UCSD-AML1 (cell line): ENCODE data around the gene CCDC85C.

Source experiments
- DNase-seq: peaks from one replicate; lab custom pipeline; 2025; ENCODE audit not compliant: unreplicated experiment; lab: John Stamatoyannopoulos, UW

Gene CCDC85C

DNA sequence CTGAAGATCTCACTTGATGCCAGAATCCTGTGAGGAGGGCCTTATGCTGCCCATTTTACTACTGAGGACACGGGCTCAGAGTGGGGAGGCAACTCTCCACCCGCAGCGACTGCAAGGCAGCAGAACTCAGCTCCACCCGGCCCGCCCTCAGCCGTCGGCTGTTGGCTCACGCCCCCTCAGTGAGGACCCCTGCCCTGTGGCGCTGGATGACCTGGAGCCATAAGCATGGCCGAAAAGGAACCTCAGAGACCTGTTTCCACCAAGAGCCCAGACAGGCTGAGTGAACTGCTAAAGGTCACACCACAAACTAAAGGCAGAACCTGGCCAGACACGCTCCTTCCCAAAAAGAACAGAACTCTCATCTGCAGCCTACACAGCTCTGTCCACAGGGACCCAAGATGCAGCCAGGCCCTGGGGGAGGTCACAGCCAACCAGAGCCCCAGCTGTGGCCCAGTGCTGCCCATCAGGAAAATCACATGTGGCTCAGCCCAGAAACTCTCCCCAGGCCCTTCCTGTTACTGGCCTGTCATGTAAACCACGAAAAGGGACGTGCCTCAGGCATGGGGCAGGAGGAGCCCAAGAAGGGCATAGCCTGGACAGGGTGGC lies 90.0 kb downstream of the CCDC85C start:
- no peak for DNase-seq

DNA sequence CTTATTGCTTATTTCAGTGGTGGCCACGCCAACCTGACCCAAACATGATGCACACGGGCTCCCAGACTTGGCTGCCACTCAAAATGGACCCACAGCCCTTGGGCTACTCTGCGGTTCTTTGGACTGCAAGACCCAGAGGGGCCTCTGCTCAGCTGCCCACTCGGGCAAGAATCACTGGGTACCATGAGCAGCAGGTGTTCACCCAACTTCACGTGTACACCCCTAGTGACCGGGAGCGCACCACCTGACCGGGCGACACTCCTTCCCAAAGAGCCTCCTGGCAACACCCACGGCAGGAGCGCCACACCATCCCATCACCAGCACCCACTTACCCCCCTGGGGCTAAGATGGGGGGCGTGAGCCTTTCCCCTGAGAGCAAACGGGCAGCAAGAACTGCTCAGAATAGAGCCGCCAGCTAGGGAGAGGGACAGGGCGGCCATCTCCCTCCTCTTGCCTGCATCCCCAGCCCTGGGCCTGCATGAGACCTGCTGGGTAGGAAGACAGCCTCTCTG lies 90.8 kb downstream of the CCDC85C start:
- no peak for DNase-seq

DNA sequence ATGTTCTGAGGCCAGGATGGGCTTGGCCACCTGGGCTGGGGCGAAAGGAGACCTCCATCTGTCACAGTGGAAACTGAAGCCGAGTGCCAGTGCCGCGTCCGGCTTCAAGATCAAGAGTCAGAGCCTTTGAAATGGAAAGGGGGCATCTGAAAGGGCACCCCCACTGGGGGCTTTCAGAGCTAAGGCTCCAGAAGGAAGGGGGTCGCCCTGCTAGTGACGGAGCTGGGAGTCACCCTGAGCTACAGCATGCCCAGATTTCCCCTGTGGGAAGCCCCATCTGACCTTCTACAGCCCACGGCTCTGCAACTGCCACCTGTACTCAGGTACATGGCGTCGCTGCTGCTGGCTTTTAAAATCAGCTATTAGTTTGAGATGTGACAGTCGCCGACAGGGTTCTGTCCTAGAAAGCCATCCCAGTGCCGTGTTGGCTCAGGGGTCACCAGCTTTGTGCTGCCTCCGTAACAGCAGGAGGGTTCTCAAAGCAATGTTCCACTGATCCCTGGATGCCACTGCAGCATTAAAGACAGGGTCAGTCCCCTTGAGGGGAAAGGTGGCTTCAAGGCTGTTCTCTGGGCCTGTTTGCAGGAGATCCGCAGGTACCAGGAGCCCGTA lies 91.3 kb downstream of the CCDC85C start:
- DNase-seq = no peak

DNA sequence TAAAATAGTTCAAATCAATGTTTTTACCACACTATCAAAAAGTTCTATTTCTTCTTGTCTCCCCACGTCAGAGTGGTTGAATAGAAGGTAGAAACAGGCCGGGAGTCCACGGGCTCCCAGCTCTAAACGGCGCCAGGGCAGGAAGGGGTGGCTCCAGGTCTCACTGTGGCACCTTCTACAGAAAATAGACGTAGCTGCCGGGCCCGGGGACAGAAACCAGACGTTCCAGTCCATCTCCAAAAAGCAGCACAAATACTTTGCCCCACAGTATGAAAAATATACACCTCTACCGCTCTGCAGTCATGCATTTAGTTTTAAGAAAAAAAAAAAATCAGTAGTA lies 91.9 kb downstream of the CCDC85C start:
- DNase-seq = no peak

DNA sequence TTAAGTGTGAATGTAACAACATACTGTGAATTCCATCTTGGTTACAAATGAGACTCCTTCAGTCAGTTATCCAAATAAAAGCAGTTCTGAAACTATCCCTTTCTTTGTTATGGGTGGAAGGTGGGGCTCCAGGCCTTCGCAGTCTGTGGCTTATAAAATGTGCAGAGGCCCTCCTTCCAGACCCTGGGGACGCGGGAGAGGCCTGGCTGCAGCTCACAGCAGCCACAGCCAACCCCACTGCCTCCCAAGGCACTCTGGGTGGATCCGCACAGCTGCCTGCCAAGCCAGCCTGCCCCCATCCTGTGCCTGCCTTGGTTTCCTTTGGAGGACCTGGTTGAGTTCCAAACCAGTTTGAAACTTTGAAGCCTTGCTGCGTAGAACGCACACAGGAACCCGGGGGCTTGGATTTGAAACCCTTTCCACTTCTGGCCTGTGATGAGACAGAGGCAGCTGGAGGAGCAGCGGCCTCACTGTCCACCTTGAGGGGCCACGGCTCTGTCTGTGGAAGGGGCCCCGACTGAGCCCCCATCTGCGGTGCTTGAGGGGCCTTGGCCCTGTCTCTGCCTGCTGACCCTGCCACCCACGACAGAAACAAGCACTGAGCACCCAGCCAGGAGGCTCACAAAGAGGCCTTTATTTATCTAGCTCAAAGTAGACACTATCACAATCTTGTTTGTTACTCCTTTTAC lies 92.4 kb downstream of the CCDC85C start:
- DNase-seq = no peak

DNA sequence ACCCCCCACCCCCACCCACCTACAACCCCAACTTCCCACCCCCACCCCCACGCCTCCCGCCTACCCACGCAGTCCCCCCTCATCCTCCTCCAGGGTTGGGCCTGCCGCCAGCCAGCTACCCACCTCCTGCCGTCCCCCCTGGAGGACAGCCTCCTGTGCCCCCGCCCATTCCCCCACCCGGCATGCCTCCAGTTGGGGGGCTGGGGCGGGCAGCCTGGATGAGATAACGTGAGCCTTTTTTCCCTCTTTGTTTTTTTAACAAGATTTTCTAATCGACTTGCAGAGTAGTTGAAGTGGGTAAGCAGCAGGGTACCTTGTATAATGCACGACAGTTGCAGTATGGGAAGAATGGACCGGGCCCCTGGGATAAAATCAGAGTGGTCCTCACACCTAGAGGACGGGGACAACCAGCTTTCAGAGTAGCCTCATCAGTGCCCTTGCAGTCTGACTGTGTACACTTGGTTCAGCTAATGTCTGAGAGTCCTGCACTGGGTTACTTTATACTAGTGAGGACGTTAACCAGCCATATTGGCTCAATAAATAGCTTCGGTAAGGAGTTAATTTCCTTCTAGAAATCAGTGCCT lies 93.4 kb downstream of the CCDC85C start:
- DNase-seq = no peak

DNA sequence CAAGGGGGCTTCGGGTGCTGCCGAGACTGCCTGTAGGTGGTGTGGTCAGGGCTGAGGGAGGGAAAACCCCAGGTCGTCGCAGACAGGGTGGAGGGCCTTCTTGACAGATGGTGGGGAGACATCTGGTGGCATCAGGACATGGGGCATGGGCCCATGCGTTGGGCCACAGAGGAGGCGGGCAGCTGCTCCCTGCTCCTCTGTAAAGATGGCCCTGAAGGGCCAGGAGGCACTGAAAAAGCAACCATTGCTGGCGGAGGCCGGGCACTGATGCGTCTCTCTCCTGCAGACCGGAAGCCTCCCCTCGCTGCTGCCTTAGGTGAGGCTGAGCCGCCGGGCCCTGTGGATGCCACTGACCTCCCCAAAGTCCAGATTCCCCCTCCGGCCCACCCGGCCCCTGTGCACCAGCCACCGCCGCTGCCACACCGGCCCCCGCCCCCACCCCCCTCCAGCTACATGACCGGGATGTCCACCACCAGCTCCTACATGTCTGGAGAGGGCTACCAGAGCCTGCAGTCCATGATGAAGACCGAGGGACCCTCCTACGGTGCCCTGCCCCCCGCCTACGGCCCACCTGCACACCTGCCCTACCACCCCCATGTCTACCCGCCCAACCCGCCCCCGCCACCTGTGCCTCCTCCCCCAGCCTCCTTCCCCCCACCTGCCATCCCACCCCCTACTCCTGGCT lies 94.0 kb downstream of the CCDC85C start:
- no peak for DNase-seq

DNA sequence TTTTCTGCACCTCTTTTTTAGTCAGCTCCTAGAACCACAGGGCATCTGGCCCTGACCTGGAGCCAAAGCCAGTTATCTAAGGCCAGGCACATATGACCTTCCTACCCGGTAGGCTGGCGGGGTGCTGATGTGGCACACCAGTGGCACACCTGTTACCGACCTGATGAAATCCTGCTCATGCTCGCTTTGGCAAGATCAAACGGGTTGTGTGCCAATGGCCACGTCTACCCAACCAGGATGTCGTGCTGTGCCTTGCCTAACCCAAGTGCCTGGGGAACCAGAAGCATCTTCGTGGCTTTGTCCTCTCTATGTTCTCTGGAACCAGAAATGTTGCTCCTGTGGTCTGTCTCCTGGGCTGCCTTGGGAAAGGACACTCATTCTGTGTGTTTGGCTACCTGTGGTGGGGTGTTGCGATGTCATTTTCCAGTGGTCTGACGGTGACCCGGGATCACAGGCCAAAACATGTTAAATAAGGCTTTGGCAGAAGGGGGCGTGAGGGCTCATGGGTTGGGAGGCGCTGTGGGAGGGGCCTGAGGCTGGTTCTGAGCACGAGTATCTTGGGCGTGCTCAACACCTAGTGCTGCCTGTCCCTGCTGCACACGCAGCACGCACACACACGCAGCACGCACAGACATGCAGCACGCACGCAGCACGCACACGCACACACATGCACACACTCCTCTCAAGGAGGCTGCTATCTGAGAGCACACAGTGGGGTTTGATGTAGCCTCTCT lies 94.9 kb downstream of the CCDC85C start:
- DNase-seq = no peak

DNA sequence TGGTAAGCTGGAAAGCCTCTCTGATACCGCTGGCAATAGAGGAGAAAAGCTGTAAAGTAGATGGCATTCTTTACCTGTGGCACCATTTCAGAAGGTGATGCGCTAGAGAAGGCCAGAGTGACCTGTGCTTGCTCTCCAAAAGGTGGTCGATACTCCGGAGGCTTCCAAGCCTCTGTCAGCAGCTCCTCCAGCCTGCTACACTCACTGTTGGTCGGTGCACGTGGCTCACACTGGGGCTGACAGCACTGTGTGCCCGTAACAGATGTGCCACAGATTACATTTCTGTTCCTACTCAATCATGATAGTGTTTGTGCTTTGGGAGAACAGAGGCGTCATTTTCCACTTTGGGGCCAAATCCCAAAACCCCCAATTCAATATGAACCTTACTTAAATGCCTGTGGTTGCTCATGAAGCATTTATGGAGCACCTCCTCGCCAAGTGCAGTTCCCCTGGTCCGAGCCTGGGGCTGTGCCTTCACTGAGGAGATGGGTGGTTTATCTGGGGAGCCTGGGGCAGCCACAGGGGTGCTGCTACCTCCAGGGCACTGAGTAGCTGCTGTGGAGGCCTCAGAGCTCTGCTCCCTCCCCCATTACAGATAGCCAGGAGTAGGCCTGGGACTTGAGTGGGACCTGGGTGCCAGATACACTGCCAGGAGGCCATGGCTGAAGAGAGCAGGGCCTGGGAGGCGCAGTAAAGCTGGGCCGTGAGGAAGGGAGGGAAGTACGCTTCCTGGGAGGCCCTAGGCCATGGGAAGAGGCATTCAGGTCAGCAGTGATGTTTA lies 96.0 kb downstream of the CCDC85C start:
- DNase-seq = no peak

DNA sequence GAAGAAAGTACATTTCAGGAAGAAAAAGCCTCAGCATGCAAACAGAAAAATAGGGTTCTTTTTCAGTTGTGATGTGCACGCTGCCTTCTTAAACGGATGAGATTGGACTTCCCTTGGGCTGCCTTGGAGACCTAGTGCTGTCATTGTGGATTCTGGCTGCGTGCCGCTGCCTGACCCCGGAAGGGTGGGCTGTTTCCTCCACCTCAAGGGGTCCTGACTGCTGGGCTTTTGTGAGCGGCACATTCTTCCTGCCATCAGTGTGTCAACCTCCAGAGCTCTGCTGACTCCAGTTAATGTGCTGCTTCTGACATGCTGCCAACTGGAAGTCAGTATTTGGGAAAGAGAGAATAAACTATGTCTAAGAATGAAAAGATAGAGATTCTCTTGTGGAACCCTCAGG lies 97.7 kb downstream of the CCDC85C start:
- DNase-seq = no peak

DNA sequence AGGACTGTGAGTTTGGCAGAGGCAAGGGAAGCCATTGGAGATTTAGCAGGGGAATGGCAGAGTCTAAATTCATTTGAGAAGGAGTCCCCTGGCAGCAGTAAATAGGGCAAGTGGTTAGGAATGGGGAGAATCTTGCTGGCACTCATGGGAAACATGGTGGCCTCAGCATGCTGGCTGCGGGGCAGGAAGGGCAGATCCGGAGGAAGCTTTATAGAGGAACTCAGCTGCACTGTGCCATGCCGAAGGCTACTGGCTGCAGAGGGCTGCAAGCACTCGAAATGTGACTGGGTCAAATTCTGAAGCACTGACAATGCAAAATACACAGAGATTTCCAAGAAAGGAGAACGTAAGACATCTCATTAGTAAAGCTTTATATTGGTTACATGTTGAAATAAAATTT lies 98.9 kb downstream of the CCDC85C start:
- no peak for DNase-seq

DNA sequence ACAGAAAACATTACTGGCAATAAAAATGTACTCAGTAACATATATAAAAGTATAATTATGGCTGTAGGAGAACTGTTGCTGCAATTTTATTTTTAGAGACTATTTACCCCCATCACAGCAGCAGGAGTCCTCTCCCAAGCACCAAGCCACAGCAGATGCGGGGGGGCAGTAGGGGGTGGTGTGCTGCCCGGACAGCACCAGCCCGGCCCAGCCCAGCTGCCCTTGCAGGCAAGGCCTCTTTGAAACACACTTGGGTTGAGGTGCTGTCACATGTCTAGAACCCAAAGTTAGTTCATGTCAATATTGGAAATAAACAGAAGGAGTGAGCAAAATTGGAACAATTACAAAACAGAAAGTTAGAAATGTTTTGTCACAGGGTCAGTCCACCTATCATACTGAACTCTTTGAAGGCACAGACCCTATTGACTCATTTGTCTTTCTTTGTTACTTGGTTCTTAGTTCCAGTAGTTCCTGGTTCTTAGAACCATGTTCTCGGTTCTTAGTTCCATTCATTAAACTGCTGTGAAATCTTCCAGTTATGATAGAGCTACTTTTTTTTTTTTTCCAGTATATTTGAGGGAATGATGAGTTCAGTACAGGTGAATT lies 100.1 kb downstream of the CCDC85C start:
- no peak for DNase-seq

DNA sequence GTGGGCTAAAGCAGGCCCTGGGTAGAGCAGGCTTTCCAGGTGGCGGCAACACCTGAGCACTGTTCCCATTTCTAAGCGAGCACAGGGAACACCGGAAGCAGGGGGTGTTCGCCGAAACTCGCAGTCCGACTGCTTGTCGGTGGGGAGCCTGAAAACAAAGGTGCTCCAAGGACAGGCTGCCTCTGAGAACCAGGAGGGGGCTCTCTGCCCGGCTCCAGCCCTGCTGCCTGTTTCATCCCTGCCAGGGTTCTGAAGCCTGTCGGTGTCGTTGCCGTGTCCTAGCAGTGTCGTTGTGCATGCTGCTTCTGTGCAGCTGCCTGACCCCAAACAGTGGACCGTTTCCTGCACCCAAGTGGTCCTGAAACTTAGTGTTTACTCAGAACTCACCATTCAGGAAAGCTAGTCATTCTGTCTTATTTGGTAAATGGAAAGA lies 101.0 kb downstream of the CCDC85C start:
- DNase-seq = no peak

DNA sequence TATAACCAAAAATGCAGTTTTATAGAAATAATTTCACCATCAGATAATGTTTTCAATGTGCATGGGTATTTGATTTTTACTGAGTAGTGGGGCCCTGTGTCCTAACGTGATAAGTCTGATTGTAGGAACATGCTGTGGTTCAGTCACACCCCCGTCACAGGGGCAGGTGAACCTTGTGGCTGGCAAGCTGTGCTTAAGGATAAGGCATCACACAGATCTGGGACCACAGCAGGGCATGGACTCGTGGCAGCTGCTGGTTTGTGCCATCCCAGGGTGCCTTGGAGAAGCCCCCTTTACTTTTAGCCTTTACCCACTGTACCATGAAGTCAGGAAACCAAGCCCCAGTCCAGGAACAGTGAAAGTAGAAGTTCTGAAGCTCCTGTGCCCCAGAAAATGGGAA lies 106.1 kb downstream of the CCDC85C start:
- no peak for DNase-seq

DNA sequence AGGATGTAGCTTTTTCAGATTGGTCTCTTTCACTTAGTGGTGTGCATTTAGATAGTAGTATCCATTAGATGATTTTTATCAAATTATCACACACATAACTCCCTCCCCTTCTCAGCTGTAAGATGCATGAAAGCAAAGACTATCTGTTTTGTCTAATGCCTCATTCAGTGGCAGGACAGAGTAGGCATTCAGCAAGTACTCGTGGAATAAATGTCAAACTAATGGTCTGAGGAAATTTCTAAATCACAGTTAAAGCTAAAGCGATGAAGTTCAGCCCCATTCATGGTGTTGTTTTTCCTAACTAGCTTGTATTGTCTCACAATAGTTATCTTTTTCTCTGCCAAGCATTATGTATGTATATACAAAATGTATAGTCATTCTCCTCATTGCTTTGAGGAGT lies 106.7 kb downstream of the CCDC85C start:
- DNase-seq = no peak

DNA sequence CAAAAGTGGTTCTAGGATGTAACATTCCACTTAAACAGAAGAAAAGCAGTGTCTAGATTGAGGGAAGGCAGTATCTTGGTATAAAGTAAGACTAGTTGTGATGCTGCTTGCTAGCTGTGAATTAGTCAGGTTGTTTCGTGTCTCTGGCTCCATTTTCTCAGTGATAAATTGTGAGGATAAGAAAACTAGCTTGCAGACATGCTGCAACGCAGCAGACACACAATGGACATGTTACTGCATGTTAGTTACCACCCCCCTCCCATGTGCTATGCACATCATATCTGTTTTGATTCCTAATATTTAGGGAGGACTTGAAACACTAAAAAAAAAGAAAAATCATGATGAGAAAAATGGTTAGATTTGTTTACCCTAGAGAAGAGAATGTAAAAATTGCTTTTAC lies 119.9 kb downstream of the CCDC85C start:
- DNase-seq = no peak

DNA sequence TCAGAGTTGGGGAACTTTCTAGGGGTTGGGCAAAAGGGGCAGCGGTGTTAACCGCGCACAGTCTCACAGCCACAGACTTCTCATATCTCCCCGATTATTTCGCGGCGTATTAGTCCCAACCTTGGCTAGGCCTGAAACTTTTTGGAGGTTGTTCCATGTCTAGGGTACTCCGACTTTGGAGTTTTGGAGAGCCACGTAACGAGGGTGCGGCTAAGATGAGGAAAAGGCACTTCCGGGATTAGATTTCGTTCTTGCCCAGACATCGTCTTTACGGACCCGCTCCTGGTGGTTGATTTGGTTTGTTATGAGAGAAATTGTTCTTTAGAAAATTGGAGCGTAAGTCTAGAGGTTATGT lies 122.3 kb downstream of the CCDC85C start:
- no peak for DNase-seq

DNA sequence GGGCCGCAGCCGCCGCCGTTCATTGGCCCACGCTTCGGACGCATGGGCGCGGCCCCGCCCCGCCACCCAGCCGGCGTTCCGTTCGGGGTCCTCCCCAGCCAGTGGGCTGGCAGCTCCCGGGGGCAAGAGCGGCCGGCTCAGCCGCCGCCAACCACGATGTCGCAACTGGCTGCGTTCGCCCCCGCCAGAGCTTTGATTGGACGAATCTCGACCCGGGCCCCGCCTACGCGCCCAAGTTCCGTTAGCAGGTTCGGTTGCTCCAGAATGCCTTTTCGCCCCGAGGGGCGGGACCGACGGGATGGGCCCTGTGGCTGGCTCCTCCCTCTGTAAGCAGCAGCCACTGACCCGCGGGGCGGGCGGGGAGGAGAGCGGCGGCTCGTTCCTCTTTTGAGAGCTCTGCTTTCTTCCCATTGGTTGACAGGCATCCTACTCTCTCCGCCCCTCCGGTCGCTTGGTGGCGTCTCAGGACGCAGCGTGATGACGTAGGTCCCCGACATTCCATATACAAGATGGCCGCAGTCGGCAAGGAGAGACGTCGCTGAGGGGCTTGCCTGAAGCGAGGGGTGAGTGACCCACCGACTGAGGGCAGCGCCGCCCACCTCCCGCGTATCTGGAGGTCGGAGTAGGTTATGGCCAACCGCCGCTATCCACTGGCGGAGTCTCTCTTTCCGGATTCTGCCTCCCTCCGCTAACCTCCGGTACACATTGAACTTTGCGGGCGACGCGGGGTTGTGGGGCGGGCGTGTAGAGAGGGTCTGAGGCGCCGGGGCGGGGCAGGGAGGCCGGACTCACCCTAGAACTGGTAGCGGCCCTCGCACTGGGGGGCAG lies 122.9 kb downstream of the CCDC85C start, which contains the start of gene CCNK:
TSS of gene CCNK (plus strand) at position 493 of the 828 bp plus-strand sequence. CDS start 11,269 bp downstream, outside the sequence.
- peak; percentile 100 for DNase-seq
